Measurements from ENCODE around the gene OR2V1.
"Not testable (repeated sequence)": the region's sequence is repeated elsewhere in the genome, so short reads cannot be mapped to it uniquely, and the experiment has no call there.

Gene OR2V1

DNA sequence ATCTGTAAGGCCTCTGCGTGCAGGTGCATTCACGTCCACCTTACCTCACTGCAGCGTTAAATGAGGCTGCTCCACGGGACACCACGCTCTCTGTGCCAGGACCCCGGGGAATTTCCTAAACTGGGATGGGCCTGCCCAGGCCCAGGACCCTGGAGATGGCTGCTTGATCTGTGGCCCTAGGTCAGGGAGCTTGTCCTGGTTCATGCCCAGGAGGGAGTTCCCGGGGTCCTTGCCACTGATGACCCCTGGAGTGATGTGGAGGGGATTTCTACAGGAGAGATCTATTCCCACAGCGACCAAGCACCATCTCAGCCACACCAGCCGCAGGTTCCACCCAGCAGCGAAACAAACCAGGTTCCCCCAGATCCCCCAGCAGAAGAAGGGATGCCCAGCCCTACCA lies 3.5 kb downstream of the OR2V1 start:
- no peak for DNase-seq

DNA sequence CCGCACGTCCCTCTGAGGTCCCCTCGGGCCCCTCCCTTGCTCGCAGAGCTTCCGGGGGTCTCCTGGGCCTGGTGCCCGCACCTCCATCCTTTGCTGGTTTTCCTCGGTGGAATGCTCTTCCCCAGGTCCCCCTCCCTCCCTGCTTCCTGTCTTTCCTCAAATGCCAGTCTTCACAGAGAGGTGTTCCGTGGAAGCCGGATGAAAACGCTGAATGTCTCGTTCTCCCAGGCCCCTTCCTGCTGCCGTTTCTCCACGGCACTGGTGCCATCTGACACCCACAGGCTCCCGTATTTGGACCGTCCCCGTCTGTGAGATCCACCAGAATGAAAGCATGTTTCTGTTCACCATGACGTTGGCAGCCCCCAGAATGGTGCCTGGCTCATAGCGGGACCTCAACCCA lies 4.1 kb downstream of the OR2V1 start:
- DNase-seq: no peak

DNA sequence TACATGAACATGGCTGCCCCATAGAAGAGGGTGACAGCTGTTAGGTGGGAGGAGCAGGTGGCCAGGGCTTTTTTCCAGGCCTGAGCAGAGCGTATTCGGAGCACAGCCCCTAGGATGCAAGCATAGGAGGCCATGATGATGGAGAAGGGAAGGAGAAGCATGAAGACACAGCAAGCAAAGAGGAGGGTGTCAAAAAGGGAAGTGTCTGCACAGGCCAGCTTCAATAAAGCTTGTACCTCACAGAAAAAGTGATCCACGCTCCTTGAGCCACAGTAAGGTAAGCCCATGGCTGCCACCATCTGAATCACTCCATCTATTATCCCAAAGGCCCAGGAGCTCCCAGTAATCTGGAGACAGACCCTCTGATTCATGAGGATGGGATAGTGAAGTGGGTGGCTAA lies 6.4 kb downstream of the OR2V1 start:
- no peak for DNase-seq

DNA sequence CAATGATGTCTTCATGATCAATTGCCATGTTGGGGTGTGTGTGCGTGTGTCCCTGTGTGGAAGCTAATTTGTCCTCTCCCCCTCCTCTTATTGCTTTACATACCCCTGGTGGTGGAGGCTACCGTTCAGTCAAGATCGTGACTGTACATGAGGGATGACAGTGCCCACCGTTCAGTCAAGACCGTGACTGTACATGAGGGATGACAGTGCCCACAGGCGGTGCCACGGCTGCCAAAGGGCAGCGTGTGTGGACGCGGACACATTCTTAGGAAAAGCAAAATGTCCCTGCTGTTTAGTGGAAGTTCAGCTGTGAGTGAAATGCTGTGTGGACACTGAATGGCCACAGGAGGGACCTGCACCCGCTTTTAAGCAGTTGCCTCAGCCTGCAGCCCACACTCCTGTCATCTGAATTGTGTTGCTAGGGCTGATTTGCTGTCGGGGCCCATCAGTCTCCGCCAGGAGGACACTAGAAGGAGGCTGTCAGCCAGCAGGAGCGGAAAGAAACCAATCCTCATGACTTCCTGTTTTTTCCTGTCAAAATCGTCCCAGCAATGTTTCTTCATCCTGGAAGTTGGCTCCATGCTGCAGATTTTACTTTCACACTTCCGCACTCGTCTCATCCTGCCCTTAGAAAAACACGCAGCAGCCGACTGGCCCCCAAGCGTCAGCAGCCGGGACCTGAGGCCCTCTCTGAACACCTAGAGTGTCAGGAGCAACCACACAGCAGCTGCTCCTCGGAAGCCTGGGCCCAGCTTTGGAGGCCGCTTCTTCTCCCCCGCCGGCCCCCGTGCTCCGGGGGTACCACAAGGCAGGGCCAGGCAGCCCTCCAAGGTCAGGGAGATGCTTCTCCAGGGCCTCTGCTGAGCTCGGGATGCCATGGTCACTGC lies 9.1 kb downstream of the OR2V1 start:
- DNase-seq: no peak

DNA sequence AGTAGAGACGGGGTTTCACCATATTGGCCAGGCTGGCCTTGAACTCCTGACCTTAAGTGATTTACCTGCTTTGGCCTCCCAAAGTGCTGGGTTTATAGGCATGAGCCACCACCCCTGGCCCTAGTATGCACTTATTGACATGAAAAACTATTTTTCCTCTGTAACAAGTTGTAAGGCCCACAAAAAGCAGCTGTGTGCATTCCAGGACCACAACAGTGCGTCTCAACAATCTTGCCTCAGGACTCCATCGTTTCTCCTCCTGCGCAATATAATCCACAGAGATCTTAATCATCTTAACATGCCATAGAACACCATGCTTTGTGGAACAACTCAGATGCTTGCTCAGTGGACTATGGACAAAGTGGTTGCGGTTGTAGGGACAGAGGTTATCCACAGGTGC lies 10.2 kb downstream of the OR2V1 start:
- no peak for DNase-seq

DNA sequence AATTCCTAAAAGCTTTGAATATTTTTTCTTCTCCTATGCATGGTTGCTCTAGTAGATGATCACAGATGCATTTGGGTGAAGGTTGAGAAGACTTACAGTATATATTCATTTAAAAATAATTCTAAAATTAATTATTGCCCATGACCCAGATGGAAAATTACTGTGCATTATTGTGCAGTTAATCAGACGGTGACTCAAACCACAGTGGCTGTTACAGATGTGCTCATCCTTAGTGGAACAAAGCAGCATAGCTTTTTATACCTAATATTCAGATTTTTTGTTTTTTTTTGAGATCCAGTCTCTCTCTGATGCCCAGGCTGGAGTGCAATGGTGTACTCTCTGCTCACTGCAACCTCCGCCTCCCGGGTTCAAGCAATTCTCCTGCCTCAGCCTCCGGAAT lies 10.7 kb downstream of the OR2V1 start:
- no peak for DNase-seq

DNA sequence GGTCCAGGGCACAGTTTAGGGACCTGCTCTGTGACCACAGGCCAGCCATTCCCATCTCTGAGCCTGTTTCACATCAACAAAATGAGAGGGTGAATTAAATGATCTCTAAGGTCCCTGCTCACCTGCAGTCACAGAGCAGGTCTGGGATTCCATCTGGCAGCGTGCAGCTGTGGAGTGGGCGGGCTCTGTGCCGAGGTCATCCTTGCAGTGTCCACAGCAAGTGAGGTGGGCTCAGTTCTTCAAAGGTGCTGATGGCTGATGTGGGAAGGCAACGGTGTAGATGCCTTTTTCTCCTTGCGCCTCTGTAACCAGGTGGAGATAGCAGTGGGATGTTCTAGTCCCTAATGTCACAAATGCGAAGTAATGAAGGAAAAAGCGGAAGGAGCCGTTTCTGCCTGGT lies 11.9 kb downstream of the OR2V1 start:
- DNase-seq: no peak

DNA sequence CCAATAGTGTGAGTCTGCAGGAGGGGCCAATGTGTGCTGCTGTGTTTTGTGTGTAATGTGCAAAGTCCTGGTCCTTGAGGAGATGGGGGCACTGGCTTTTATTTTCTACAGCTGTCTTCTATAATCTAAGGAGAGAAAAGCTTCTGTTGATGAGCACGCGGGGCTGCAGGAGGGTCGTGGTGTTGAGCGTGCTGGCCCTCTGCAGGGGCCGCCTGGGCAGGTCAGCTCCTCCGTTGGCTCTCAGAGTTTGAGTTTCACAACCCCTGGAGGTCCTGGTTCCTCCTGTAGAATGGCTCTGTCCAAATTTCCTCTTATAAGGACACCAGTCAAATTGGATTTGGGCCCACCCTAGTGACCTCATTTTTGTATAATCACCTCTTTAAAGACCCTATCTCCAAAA lies 12.6 kb downstream of the OR2V1 start:
- no peak for DNase-seq

DNA sequence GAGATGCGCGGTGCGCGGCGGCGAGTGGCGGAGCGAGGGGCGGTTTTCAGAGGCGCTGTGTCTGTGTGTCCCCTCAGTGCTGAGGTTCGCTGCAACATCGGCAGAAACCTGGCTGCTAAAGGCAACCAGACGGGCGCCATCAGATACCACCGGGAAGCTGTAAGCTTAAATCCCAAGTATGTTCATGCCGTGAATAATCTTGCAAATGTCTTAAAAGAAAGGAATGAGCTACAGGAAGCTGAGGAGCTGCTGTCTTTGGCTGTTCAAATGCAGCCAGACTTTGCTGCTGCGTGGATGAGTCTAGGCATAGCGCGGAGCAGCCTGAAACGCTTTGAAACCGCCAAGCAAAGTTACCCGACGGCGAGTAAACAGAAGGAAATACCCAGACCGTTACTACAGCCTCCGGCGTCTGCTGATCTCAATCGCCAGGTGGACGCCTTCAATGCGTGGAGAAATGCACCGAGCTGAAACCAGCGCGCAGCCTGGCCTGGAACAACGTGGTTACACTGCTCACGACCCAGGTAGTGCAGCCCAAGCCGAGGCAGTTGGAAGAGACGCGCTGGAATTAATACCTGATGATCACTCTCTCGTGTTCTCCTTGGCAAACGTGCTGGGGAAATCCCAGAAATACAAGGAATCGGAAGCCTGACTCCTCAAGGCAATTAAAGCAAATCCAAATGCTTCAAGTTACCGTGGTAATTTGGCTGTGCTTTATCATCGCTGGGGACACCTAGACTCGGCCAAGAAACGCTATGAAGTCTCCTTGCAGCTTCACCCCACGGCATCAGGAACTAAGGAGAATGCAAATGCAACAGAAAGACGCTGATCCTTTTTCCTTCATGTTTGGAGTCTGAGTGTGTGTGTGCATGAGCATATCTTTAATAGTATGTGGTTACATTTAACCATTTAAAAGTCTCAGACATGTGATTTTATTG lies 15.9 kb downstream of the OR2V1 start:
- DNase-seq: no peak

DNA sequence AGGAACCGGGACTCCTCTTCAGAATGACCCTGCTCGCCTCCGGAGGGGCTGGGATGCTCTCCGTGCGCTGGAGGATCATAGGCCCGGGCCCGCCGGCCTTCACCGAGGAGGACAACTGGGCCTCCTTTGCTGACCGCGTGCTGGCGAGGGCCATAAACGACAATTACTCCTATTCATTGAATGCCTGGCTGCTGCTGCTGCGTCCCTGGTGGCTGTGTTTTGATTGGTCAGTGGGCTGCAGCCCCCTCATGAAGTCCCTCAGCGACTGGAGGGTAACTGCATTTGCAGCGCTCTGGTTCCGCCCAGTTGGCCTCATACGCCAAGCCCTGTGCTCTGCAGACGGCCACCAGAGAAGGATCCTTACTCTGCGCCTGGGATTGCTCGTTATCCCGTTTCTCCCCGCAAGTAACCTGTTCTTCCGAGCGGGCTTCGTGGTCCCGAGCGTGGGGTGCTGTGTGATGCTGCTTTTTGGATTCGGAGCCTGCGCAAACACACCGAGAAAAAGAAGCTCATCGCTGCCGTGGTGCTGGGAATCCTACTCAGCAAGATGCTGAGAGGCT lies 16.6 kb downstream of the OR2V1 start:
- DNase-seq: no peak

DNA sequence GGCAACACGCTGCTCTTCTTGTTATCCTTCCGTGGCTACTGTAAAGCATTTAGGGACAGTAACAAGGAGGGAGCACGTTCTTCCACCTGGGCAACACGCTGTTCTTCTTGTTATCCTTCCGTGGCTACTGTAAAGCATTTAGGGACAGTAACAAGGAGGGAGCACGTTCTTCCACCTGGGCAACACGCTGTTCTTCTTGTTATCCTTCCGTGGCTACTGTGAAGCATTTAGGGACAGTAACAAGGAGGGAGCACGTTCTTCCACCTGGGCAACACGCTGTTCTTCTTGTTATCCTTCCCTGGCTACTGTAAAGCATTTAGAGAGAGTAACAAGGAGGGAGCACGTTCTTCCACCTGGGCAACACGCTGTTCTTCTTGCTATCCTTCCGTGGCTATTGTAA lies 17.4 kb downstream of the OR2V1 start:
- DNase-seq: not testable (repeated sequence)

DNA sequence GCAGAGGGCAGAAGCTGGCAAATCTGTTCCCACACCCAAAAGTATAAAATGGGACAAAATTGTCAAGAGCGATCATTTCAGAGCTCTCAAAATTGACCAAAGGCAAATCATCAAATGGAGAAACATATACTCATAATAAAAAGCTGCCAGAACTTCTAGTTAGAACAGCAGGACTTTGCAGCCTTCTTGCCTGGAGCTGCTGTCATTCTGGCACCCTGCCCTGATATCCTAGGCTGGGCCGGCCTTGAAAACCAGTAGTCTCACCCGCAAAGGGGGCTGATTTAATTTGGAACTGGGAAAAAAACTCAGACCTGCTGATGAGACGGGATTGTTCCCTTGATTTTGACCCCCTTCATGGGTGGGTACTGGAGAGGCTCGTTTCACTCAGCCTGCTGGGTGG lies 18.5 kb downstream of the OR2V1 start:
- DNase-seq: peak; percentile 30 to 68

DNA sequence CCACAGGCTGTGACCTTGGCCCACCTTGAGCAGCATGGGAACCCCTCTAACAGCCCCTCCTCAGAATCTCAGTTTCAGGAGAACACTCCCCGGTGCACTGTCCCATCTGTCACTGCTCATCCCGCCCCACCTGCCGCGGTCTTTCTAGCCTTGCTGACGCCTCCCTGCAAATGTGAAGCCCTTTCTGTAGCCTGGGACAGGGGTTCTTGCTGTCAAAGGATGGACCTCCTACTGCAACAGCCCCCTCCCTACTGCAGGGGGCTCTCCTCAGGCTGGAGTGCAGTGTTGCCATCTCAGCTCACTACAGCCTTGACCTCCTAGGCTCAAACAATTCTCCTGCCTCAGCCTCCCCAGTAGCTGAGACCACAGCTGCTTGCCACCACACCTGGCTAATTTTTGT lies 20.0 kb downstream of the OR2V1 start:
- no peak for DNase-seq

DNA sequence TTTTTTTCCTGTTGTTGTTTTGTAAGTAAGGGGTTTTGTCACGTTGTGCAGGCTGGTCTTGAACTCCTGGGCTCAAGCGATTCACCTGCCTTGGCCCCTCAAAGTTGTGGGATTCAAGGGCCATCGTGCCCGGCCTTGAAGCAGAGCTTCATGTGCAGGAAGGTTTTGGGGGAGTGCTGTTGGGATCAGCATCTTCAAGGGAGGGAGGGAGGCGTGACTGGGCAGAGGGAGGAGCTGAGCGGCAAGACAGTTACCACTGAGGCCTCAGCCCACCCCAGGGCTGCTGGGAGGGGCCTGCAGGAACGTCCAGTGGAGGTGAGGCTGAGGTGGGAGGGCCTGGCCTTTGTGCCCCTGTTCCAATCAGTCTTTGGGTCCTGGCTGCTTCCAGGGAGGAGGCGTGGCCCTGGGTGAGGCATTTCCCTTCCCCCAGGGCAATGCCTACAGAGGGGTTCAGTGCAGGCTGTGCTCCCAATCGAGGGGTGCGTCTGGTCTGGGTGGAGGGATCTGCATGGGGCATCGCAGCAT lies 21.4 kb downstream of the OR2V1 start:
- no peak for DNase-seq

DNA sequence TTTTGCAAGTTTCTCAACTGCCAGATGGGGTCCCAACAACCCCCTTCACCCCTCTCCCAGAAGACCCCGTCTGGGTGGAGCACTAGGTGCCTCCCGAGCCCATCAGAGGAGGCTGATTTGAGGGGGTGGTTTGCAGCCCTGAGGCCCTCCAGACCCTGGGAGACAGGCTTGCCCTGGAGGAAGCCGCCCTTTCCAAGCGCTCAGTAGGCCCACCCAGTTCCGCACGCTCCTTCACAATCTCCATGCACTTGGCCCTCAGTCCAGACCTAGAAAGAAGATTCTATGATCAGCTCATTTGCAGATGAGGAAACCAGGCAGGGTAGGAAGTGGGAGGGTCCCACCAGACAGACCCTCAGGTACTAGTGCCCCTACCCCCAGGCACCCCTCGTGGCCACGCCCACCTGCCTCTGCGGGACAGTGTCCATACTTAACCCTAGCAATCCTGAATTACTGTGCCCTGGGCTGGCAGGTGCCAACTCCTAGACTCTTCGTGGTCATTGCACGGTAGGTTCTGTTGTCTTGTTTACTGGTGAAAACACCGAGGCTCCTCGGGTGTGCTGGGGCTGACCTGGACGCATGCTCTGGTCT lies 22.3 kb downstream of the OR2V1 start:
- no peak for DNase-seq

DNA sequence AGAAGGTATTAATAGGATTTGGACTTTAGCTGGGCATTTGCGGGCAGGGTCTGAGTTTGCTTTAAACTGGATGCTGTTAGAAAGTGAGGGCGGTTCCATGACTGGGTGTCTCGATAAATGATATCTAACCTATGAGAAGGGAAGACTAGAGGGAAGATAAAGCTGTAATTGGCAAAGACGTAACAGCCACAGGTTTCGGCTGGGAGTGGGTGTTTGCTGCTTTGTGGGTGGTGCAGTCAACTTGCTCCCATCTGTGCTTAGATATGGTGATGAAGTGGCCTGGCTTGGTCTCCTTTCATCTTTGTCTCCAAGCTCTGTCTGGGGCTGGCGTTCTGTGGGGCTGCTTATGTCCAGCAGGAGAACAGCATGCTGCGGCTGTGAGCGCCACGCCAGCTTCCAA lies 23.3 kb downstream of the OR2V1 start:
- DNase-seq: no peak

DNA sequence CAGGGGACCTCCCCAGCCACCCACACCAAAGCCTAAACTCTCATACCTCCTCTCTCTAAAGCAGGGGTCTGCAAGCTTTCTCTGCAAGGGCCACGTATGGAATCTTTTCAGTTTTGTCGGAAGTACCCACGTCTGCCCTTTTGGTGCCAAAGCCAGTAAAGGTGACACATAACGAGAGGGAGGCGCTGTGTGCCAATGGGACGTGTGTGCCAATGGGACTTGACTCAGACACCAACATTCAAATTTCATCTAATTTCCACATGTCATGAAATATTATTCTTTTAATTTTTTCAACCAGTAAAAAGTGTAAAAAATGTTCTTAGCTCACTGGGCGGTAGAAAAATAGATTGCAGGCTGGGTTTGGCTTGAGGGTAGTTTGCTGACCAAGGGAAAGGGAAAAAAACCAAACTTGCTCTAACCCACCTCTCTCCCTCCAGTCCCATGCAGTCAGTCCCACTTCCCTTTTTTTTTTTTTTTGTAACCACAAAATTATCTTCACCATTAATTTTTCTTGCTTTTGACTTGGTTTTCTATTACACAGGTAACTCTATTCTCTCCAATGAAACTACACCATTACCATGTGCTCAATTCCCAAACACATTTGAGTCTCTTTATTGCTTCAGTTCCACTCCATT lies 25.5 kb downstream of the OR2V1 start:
- DNase-seq: no peak

DNA sequence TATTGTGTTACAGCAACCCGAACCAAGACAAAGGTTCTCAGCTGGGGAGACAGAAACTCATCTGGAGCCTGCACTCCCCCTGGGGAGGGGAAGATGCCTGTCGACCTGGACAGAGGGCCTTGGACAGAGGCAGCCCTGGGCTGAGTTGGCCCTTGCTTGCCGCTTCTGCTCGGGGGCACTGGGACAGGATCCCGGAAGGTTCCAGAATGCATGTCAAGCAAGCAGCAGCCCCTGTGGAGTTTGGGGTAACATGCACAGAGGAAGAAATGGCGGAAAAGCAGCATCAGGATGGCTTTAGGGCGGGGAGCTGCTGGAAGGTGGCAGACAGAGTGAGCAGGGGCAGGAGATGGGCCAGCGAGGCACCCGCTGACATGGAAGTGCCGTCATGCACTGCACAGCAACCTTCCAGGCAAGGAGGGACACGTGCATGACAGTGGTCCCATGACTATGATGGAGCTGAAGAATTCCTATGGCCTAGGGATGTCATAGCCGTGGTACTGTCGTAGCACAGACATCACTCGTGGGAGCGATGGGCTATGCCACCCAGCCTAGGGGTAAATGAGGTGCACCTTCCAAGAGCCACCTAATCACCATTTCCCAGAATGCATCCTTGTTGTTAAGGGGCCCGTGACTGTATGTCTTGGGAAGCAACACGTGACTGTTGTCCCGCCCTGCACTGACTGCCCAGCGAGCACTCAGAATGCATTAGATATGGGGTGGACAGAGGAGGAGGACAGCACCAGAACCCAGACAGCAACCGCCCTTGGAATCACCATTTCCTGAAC lies 26.2 kb downstream of the OR2V1 start:
- not testable (repeated sequence) for DNase-seq

DNA sequence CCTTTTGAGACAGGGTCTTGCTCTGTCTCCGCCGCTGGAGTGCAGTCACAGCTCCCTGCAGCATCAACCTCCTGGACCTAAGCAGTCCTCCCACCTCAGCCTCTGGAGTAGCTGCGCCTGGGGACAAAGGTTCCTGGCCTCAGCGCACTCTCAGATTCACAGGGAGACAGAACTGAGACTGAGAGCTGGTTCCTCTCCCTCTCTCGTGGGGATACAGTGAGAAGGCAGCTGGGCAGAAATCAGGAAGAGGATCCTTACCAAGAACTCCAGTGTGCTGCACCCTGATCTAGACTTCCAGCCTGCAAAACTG lies 26.8 kb downstream of the OR2V1 start:
- not testable (repeated sequence) for DNase-seq

DNA sequence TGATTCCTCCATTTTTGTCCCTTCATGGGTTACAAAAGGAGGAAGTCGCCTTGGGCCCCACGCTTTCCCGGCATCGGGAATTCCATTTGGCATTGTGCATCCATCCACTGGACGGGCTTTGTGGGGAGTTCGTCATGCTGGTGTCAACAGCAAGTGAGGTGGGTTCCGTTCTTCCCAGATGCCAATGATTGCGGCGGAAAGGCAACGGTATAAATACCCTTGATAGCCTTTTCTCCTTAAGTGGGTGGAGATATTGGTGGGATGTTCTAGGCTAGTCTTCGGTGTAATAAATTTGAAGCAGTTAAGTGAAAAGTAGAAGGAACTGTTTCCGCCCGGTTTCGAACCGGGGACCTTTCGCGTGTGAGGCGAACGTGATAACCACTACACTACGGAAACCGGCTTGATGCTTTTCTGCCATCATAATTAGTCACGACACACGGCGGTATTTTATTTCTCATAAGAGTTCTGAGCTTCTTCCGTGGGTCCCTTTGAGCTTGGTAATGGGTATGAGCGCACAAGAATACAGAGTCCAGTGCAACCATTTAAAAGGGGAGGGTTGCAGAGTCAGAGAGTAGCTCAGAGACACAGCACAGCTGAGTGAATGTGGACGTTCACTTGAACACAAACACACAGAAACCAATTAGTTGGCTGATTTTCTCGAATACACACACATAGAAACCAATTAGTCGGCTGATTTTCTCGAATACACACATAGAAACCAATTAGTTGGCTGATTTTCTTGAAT lies 28.9 kb downstream of the OR2V1 start:
- not testable (repeated sequence) for DNase-seq

DNA sequence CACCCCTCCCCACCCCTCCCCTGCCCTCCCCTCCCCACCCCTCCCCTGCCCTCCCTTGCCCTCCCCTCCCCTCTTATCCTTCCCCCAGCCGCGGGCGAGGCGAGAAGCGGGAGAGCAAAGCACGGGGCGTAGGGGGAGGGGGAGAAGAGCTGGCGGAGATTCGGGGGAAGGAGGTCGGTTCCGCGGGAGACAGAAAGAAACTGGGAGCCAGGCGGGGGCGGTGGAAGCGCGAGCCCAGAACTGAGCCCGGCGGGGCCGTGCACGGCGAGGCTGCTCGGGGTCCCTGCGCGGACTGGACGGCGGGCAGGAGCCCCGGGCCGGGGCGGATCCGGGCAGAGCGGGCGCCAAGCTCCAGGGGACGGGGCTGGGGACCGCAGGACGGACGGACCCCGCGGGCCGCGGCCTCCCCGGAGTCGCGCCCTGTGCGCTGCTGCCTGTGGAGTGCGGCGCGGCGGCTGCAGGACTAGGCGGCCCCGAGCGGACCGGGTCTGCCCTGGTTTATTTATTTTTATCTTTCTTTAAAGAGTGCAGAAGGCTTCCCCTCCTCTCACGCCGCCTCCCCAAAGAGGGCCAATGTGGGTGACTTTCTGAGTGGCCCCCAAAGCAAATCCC lies 29.8 kb downstream of the OR2V1 start:
- DNase-seq: not testable (repeated sequence)
